Memory B cell (primary cell): Measurements from ENCODE around the gene NOP14.
"Not testable (repeated sequence)": the region's sequence is repeated elsewhere in the genome, so short reads cannot be mapped to it uniquely, and the experiment has no call there.

Experiments used
- ATAC-seq: fragments of 150-1000 bp; cut with Tn5 transposase; 2 replicates; pipeline ENCODE4 v1.10.0; 2021; ENCODE audit warnings: low read depth, mild to moderate bottlenecking, moderate library complexity
- DNase-seq, 2 donors: peaks; one replicate each; pipeline ENCODE4 v3.0.0; 2022; ENCODE audit warnings: low spot score in 2 of 2
- H3K27ac Mint-ChIP-seq: one replicate; pipeline ENCODE4 v1.8.0; 2022; ENCODE audit warnings: mild to moderate bottlenecking, moderate library complexity, mixed read lengths
- H3K27me3 Mint-ChIP-seq: one replicate; pipeline ENCODE4 v1.8.0; 2022; ENCODE audit warnings: mixed read lengths
- H3K36me3 Mint-ChIP-seq: one replicate; pipeline ENCODE4 v1.8.0; 2022; ENCODE audit warnings: mild to moderate bottlenecking, mixed read lengths
- H3K4me1 Mint-ChIP-seq: one replicate; pipeline ENCODE4 v1.8.0; 2022; ENCODE audit warnings: mixed read lengths
- H3K4me3 Mint-ChIP-seq: one replicate; pipeline ENCODE4 v1.8.0; 2022; ENCODE audit warnings: mild to moderate bottlenecking, moderate library complexity, mixed read lengths
- H3K9me3 Mint-ChIP-seq: one replicate; pipeline ENCODE4 v1.8.0; 2022; ENCODE audit warnings: mixed read lengths

The NOP14 gene

DNA sequence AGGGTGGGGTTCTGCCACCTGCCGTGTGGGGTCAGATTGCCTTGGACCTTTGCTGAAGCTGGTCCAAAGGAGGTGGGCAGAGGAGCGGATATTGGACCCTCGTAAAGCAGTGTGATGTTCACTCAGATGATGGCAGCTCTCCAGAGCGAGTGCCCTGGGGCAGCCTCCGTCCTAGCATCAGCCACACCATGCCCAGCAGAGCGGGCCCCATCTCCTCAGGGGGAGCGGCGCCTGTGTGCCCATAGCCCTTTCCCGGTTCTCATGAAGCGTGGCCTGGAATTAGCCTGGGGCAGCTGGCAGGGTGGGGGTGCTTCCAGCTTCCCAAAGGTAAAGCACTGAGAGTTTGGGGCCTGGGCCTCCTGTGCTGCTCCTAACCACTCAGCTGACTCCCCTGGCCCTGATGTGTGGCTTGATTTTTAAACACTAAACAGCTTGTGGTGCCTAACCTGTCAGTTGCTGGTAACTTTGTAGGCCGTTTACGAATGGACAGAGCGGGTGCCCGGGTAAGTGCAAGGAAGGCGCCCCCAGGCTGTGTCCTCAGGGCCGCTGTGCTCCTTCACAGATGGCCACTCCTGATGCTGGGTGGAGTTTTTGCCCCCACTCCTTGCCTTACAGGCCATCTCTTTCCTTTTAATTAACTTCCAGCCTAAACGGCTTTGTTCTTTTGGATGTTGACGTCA, 36.0 kb downstream of the NOP14 start:
- ATAC-seq (no peak), DNase-seq (no peak)
- Mint-ChIP-seq H3K27ac (peak overlapping the region; percentile 35), H3K4me1 (peaks cover 27% of the 10 kb centered on the region), H3K27me3 (no peaks in the 10 kb centered on the region), H3K9me3 (no peaks in the 10 kb centered on the region), H3K4me3 (no peak overlapping the region), H3K36me3 (peaks cover 25% of the 10 kb centered on the region)

- no peaks in the 10 kb centered on the region for H3K9me3 Mint-ChIP-seq
- peaks cover 31% of the 10 kb centered on the region for H3K36me3 Mint-ChIP-seq
- no peak overlapping the region for H3K4me3 Mint-ChIP-seq
- DNase-seq (no peak), ATAC-seq (no peak)
- no peak overlapping the region for H3K27ac Mint-ChIP-seq
- H3K4me1 Mint-ChIP-seq: peaks cover 29% of the 10 kb centered on the region
- no peaks in the 10 kb centered on the region for H3K27me3 Mint-ChIP-seq
Observed at GRCh38 chr4:2925931-2926860, 37.0 kb downstream of the NOP14 start.

GRCh38 chr4:2925496-2925895, 37.7 kb downstream of the NOP14 start:
- ATAC-seq (no peak), DNase-seq (no peak)
- H3K4me3 Mint-ChIP-seq: no peak overlapping the region
- H3K27me3 Mint-ChIP-seq: no peaks in the 10 kb centered on the region
- peaks cover 34% of the 10 kb centered on the region for H3K36me3 Mint-ChIP-seq
- peaks cover 27% of the 10 kb centered on the region for H3K4me1 Mint-ChIP-seq
- H3K27ac Mint-ChIP-seq: no peak overlapping the region
- no peaks in the 10 kb centered on the region for H3K9me3 Mint-ChIP-seq

- no peak for ATAC-seq
Observed at GRCh38 chr4:2924765-2925301, 38.4 kb downstream of the NOP14 start.

GRCh38 chr4:2924286-2924685, 38.9 kb downstream of the NOP14 start:
- Mint-ChIP-seq H3K27me3 (no peaks in the 10 kb centered on the region), H3K27ac (peak overlapping the region; percentile 99), H3K9me3 (peaks cover 3% of the 10 kb centered on the region), H3K4me3 (no peak overlapping the region), H3K4me1 (peaks cover 36% of the 10 kb centered on the region), H3K36me3 (peaks cover 44% of the 10 kb centered on the region)
- DNase-seq: no peak
- no peak for ATAC-seq

More at GRCh38 chr4:2924765-2925301, 38.4 kb downstream of the NOP14 start:
- Mint-ChIP-seq H3K9me3 (peaks cover under 1% of the 10 kb centered on the region), H3K4me3 (no peak overlapping the region), H3K4me1 (peaks cover 33% of the 10 kb centered on the region), H3K27me3 (no peaks in the 10 kb centered on the region), H3K27ac (peak overlapping the region; percentile 24), H3K36me3 (peaks cover 38% of the 10 kb centered on the region)
- DNase-seq: no peak

DNA sequence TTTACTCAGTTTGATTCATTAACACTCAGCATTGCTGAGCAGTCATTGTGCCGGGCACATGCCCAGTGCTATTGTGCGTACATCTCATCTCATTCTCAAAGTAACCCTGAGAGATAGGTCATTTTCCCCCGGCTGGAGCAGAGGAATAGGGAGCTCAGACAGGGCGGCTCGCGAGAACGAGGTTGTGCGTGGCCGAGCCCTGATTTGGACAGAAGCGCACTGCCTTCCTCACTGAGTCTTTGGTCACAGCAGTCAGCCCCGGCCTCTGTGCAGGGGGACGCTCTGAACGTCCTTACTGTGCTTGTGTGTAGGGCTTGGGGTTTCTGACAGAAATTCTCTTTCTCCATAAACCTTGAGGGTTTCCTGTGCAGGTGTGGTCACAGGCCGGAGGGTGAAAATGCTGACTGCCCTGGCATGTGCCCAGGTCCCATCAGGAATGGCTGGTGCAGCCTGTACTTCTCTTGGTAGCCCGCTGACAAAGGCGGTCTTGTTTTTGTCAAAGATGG, 39.5 kb downstream of the NOP14 start:
- ATAC-seq (no peak), DNase-seq (no peak)
- H3K27ac Mint-ChIP-seq: peak overlapping the region; percentile 99
- peaks cover 43% of the 10 kb centered on the region for H3K36me3 Mint-ChIP-seq
- H3K4me1 Mint-ChIP-seq: peaks cover 36% of the 10 kb centered on the region
- H3K4me3 Mint-ChIP-seq: peak overlapping the region; percentile 62
- H3K27me3 Mint-ChIP-seq: no peaks in the 10 kb centered on the region
- H3K9me3 Mint-ChIP-seq: peaks cover 3% of the 10 kb centered on the region

- DNase-seq (no peak), ATAC-seq (no peak)
- Mint-ChIP-seq H3K4me3 (peak overlapping the region; percentile 65), H3K27me3 (no peaks in the 10 kb centered on the region), H3K4me1 (peaks cover 42% of the 10 kb centered on the region), H3K9me3 (peaks cover 3% of the 10 kb centered on the region), H3K36me3 (peaks cover 42% of the 10 kb centered on the region), H3K27ac (peak overlapping the region; percentile 99)
Observed at GRCh38 chr4:2923141-2923551, 40.1 kb downstream of the NOP14 start.

GRCh38 chr4:2922453-2923101, 40.6 kb downstream of the NOP14 start:
- Mint-ChIP-seq H3K36me3 (peaks cover 38% of the 10 kb centered on the region), H3K27ac (peak overlapping the region; percentile 99), H3K4me1 (peaks cover 46% of the 10 kb centered on the region), H3K4me3 (peak overlapping the region; percentile 65)
- peak; percentile 42 to 54 for DNase-seq
- H3K27me3 Mint-ChIP-seq, H3K9me3 Mint-ChIP-seq: not testable (repeated sequence)
- ATAC-seq: peak; percentile 24

DNA sequence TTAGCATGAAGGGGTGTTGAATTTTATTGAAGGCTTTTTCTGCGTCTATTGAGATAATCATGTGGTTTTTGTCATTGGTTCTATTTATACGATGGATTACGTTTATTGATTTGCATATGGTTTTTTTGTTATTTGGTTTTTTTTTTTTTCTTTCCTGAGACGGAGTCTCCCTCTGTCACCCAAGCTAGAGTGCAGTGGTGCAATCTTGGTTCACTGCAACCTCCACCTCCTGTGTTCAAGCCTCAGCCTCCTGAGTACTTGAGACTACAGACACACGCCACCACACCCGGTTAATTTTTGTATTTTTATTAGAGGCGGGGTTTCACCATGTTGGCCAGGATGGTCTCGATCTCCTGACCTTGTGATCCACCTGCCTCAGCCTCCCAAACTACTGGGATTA, 44.5 kb downstream of the NOP14 start:
- Mint-ChIP-seq H3K4me1 (peaks cover 55% of the 10 kb centered on the region), H3K36me3 (peaks cover 52% of the 10 kb centered on the region), H3K4me3 (peak overlapping the region; percentile 80), H3K27ac (peak overlapping the region; percentile 99)
- ATAC-seq (peak; percentile 92), DNase-seq (peak in 1 of 2 donors; percentile 50)
- not testable (repeated sequence) for H3K9me3 Mint-ChIP-seq, H3K27me3 Mint-ChIP-seq

- Mint-ChIP-seq H3K36me3 (peaks cover 50% of the 10 kb centered on the region), H3K27ac (peak overlapping the region; percentile 99), H3K4me1 (peaks cover 51% of the 10 kb centered on the region), H3K4me3 (peak overlapping the region; percentile 80)
- H3K27me3 Mint-ChIP-seq, H3K9me3 Mint-ChIP-seq, DNase-seq: not testable (repeated sequence)
- peak; percentile 35 for ATAC-seq
Observed at GRCh38 chr4:2918300-2918699, 44.9 kb downstream of the NOP14 start.

DNA sequence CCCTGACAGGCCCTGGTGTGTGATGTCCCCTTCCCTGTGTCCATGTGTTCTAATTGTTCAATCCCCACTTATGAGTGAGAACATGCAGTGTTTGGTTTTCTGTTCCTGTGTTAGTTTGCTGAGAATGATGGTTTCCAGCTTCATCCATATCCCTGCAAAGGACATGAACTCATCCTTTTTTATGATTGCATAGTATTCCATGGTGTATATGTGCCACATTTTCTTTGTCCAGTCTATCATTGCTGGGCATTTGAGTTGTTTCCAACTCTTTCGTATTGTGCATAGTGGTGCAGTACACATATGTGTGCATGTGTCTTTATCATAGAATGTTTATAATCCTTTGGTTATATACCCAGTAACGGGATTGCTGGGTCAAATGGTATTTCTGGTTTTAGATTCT, 46.5 kb downstream of the NOP14 start:
- Mint-ChIP-seq H3K36me3 (peaks cover 47% of the 10 kb centered on the region), H3K27ac (peak overlapping the region; percentile 99), H3K4me1 (peaks cover 39% of the 10 kb centered on the region)
- not testable (repeated sequence) for ATAC-seq, H3K4me3 Mint-ChIP-seq, DNase-seq, H3K27me3 Mint-ChIP-seq, H3K9me3 Mint-ChIP-seq

DNA sequence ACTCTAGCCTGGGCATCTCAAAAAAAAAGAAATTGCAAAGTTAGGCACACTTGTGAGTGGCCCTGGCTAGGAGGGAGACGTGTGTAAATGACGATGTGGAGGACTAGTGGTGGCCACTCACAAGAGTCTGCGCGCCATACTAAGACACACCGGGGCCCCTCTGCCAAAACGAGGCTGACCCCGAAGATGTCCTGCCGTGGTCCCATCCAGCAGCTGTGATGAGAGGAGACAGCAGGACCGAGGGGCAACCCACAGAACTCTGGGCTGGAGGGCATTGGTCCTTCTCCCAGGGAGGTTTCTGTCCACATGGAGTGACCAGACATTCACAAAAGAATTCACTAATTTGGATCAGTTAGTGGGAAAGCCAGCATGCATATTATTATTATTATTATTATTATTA, 47.4 kb downstream of the NOP14 start:
- DNase-seq: no peak
- Mint-ChIP-seq H3K27me3 (no peaks in the 10 kb centered on the region), H3K9me3 (peaks cover 3% of the 10 kb centered on the region), H3K4me1 (peaks cover 34% of the 10 kb centered on the region), H3K27ac (peak overlapping the region; percentile 74), H3K36me3 (peaks cover 41% of the 10 kb centered on the region), H3K4me3 (no peak overlapping the region)
- no peak for ATAC-seq

DNA sequence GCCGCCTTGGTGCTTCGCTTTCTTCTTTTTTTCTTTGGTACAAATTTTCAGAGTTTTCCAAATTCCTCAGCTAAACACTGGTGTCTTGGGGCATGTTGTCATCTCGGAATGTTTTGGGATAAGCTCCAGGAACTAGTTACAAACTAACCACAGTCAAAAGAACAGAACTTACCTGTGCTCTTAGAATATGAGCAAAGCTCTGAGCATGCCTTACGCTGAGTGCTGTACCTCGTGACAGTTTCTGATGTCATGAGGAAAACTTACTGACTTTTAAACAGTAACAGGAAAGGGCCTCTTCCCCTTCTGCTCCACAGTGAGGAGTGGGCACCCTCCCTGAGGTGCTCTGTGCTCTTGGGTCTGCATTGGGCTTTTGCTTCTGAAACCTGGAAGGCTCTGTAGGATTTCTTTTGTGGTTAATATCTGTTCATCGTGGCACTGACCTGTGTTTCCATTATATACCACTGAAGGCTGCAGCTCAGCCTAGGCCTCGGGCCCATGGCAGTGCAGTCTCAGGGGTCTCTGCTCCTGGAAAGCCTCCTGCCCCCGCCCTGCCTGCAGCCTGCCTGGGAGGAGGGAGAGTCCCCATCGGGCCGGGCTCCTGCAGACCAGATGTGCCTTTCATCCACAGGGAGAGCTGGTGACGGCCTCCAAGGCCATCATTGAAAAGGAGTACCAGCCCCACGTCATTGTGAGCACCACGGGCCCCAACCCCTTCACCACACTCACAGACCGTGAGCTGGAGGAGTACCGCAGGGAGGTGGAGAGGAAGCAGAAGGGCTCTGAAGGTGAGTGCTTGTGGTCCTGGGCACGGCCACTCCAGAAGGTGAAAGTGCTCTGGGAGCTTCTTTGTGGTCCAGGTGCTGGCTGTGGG, 48.7 kb downstream of the NOP14 start:
- DNase-seq (no peak), ATAC-seq (peak; percentile 10)
- Mint-ChIP-seq H3K27ac (peak overlapping the region; percentile 71), H3K36me3 (peaks cover 30% of the 10 kb centered on the region), H3K4me3 (no peak overlapping the region), H3K27me3 (no peaks in the 10 kb centered on the region), H3K9me3 (no peaks in the 10 kb centered on the region), H3K4me1 (peaks cover 24% of the 10 kb centered on the region)
